HCT116 (cell line): Measurements from ENCODE around the gene USP50. TPM values are rescaled to one million over a fixed set of nuclear protein-coding genes. Genes with fewer than 3 reads are reported as not detected.

ENCODE experiments used
- ATAC-seq: fragments of 200-7000 bp; cut with Tn5 transposase; 2 replicates; pipeline ENCODE4 v1.9.1; 2020; ENCODE audit warnings: mild to moderate bottlenecking, moderate library complexity
- BruUV-seq: library from RNA; stranded (reverse); fragments of 400-500 nt; replicated peaks from 2 replicates; lab custom pipeline; 2021; lab: Mats Ljungman, UMichigan
- CTCF ChIA-PET: fragments of 300-600 bp; sonication (Branson Sonifier 250); formaldehyde crosslinking; loops from one replicate; lab custom pipeline; 2021; ENCODE audit warnings: antibody characterized with exemption; lab: Charles Lee
- POLR2A ChIA-PET: fragments of 300-600, 350-600 bp; sonication (Branson Sonifier 250); formaldehyde crosslinking; loops from one replicate; lab custom pipeline; 2021; ENCODE audit warnings: antibody characterized with exemption; lab: Charles Lee
- RAD21 ChIA-PET, 2 experiments: fragments of 300-600 bp; sonication (Branson Sonifier 250); formaldehyde crosslinking; loops; one replicate each; lab custom pipeline; 2023; ENCODE audit warnings: low total read pairs in 2 of 2; ENCODE audit not compliant: uncharacterized antibody in 2 of 2, unreplicated experiment in 2 of 2, low non-redundant PET in 1 of 2; lab: Charles Lee
- DNase-seq: peaks from one replicate; pipeline ENCODE4 v3.0.0-alpha.2; 2010; ENCODE audit warnings: low read depth, low spot score
- H2AFZ ChIP-seq: fragments of 200-600 bp; shearing (Covaris generic), sonication (generic); 2 replicates; pipeline ENCODE4 v1.6.1; 2017; ENCODE audit warnings: low read depth, mixed run types, mixed read lengths, antibody characterized with exemption, low read length; ENCODE audit not compliant: poor library complexity, severe bottlenecking
- H3K27ac ChIP-seq: 2 replicates; pipeline ENCODE4 v1.5.1; 2012; ENCODE audit warnings: low read depth, low read length
- H3K27me3 ChIP-seq: fragments of 200-600 bp; sonication (generic); 2 replicates; pipeline ENCODE4 v1.6.1; 2016; ENCODE audit warnings: mixed run types, low read length, mixed read lengths; ENCODE audit not compliant: insufficient read depth
- H3K36me3 ChIP-seq, 2 experiments: fragments of 200-500 bp in 1 of 2; fragments of 200-600 bp in 1 of 2; sonication (Bioruptor generic) in 1 of 2; sonication (generic) in 1 of 2; 2 replicates each; pipeline versions ENCODE4 v1.5.1 to v1.6.1; 2014 to 2016; ENCODE audit warnings: low read length in 2 of 2, inconsistent platforms in 1 of 2, mixed read lengths in 1 of 2, mixed run types in 1 of 2; ENCODE audit not compliant: insufficient read depth in 2 of 2, control insufficient read depth in 1 of 2
- H3K4me1 ChIP-seq, 2 experiments: fragments of 200-600 bp in 1 of 2; sonication (generic) in 1 of 2; 2 replicates each; pipeline versions ENCODE4 v1.5.1 to v1.6.1; 2012 to 2017; ENCODE audit warnings: low read length in 2 of 2, inconsistent platforms in 1 of 2, mild to moderate bottlenecking in 1 of 2, mixed read lengths in 1 of 2, mixed run types in 1 of 2, moderate library complexity in 1 of 2; ENCODE audit not compliant: insufficient read depth in 2 of 2, control insufficient read depth in 1 of 2
- H3K4me2 ChIP-seq: fragments of 200-600 bp; sonication (generic); 2 replicates; pipeline ENCODE4 v1.6.1; 2017; ENCODE audit warnings: mixed run types, low read length, mixed read lengths
- H3K4me3 ChIP-seq, 2 experiments: fragments of 200-600 bp in 1 of 2; sonication (generic) in 1 of 2; replicated peaks in 1 of 2; 2 replicates each; pipeline ENCODE4 v1.5.1; 2011 to 2016; ENCODE audit warnings: low read length in 2 of 2, control low read depth in 1 of 2, low read depth in 1 of 2, mild to moderate bottlenecking in 1 of 2, mixed read lengths in 1 of 2, mixed run types in 1 of 2
- H3K79me2 ChIP-seq: fragments of 200-600 bp; sonication (generic); 2 replicates; pipeline ENCODE4 v1.6.1; 2017; ENCODE audit warnings: mild to moderate bottlenecking, mixed run types, low read length, moderate library complexity, mixed read lengths; ENCODE audit not compliant: insufficient read depth
- H3K9ac ChIP-seq: fragments of 200-600 bp; sonication (generic); 2 replicates; pipeline ENCODE4 v1.6.1; 2016; ENCODE audit warnings: low read length, mixed read lengths
- H3K9me2 ChIP-seq: fragments of 200-600 bp; sonication (generic), shearing (Covaris generic); 2 replicates; pipeline ENCODE4 v1.6.1; 2017; ENCODE audit warnings: mixed run types, mild to moderate bottlenecking, moderate library complexity; ENCODE audit not compliant: insufficient read depth
- H3K9me3 ChIP-seq, 2 experiments: fragments of 200-500 bp in 1 of 2; fragments of 200-600 bp in 1 of 2; sonication (Bioruptor generic) in 1 of 2; sonication (generic) in 1 of 2; 2 replicates each; pipeline ENCODE4 v1.6.1; 2014 to 2017; ENCODE audit warnings: low read length in 2 of 2, mixed read lengths in 2 of 2, inconsistent platforms in 1 of 2, low read depth in 1 of 2, mild to moderate bottlenecking in 1 of 2, mixed run types in 1 of 2, moderate library complexity in 1 of 2; ENCODE audit not compliant: control insufficient read depth in 1 of 2, insufficient read depth in 1 of 2
- H4K20me1 ChIP-seq: fragments of 200-600 bp; sonication (generic), shearing (Covaris generic); 2 replicates; pipeline ENCODE4 v1.6.1; 2017; ENCODE audit warnings: mixed run types, mild to moderate bottlenecking, moderate library complexity; ENCODE audit not compliant: insufficient read depth
- CBX3 ChIP-seq: IDR thresholded peaks from 2 replicates; pipeline ENCODE4 v1.6.1; 2012; ENCODE audit warnings: low read depth
- EGR1 ChIP-seq: IDR thresholded peaks from 2 replicates; pipeline ENCODE4 v1.6.1; 2012; ENCODE audit warnings: low read depth
- ELF1 ChIP-seq: IDR thresholded peaks from 2 replicates; pipeline ENCODE4 v1.6.1; 2012; ENCODE audit warnings: low read depth, borderline replicate concordance
- EZH2 ChIP-seq: fragments of 200-600 bp; sonication (generic); IDR thresholded peaks from 2 replicates; pipeline ENCODE4 v1.6.1; 2017; ENCODE audit warnings: antibody characterized with exemption, mixed run types
- EZH2phosphoT487 ChIP-seq: fragments of 200-600 bp; IDR thresholded peaks from 2 replicates; pipeline ENCODE4 v1.6.1; 2018; ENCODE audit warnings: antibody characterized with exemption, borderline replicate concordance
- FOSL1 ChIP-seq: IDR thresholded peaks from 2 replicates; pipeline ENCODE4 v1.6.1; 2012; ENCODE audit warnings: low read depth
- POLR2A ChIP-seq: IDR thresholded peaks from 2 replicates; pipeline ENCODE4 v1.7.0; 2011; ENCODE audit warnings: borderline replicate concordance; ENCODE audit not compliant: insufficient read depth, insufficient read length; ENCODE audit errors: extremely low read depth
- POLR2AphosphoS5 ChIP-seq: IDR thresholded peaks from 2 replicates; pipeline ENCODE4 v1.6.1; 2011; ENCODE audit warnings: mild to moderate bottlenecking, low read depth, low read length, moderate library complexity
- RAD21 ChIP-seq: IDR thresholded peaks from 2 replicates; pipeline ENCODE4 v1.6.1; 2012; ENCODE audit warnings: low read depth, mild to moderate bottlenecking
- REST ChIP-seq: IDR thresholded peaks from 2 replicates; pipeline ENCODE4 v1.6.1; 2012; ENCODE audit warnings: low read depth
- SIN3A ChIP-seq: IDR thresholded peaks from 2 replicates; pipeline ENCODE4 v1.6.1; 2012; ENCODE audit warnings: low read depth
- SP1 ChIP-seq: IDR thresholded peaks from 2 replicates; pipeline ENCODE4 v1.6.1; 2012; ENCODE audit warnings: low read depth
- SRF ChIP-seq: IDR thresholded peaks from 2 replicates; pipeline ENCODE4 v1.6.1; 2012; ENCODE audit warnings: low read depth
- YY1 ChIP-seq: IDR thresholded peaks from 2 replicates; pipeline ENCODE4 v1.6.1; 2011; ENCODE audit warnings: low read length, low read depth, moderate library complexity, mild to moderate bottlenecking; ENCODE audit not compliant: insufficient replicate concordance; ENCODE audit errors: extremely low read depth
- ZNF274 ChIP-seq: fragments of 200-500 bp; sonication (Bioruptor generic); IDR thresholded peaks from 2 replicates; pipeline ENCODE4 v1.6.1; 2014; ENCODE audit warnings: mild to moderate bottlenecking, low read depth, low read length, inconsistent platforms
- intact Hi-C: fragments of 100-400 bp; cut with micrococcal nuclease; formaldehyde crosslinking; loops from 2 replicates; pipeline ENCODE4 v1.10.0; 2022
- total RNA-seq: library from RNA; stranded (reverse); gene quantifications from one replicate; pipeline ENCODE4 v1.2.1, GENCODE V29; 2021; ENCODE audit not compliant: unreplicated experiment
- TF ChIP-seq, protein P1 (sequence below): IDR thresholded peaks from 2 replicates; pipeline ENCODE4 v1.6.1; 2011; ENCODE audit warnings: mild to moderate bottlenecking, low read length, moderate library complexity; ENCODE audit not compliant: insufficient replicate concordance; ENCODE audit errors: extremely low read depth
- TF ChIP-seq, protein P2 (sequence below): IDR thresholded peaks from 2 replicates; pipeline ENCODE4 v1.6.1; 2012

Gene USP50
- total RNA-seq, 1 experiment from 2014 or later: not detected

GRCh38 chr15:50593761-50594160 lies 47.3 kb upstream of the USP50 start:
- no peaks in the 10 kb centered on the region for H4K20me1 ChIP-seq
- no peaks in the 10 kb centered on the region for H3K9me3 ChIP-seq
- no peaks in the 10 kb centered on the region for H3K27me3 ChIP-seq
- intact Hi-C loops: loop anchor here (1.0 kb wide), 1 partner anchor 18 kb away; no protein-coding TSS in a partner anchor
- no peaks in the 10 kb centered on the region for H3K9me2 ChIP-seq
- no peak overlapping the region for H3K27ac ChIP-seq
- no peak for DNase-seq
- BruUV-seq: no TSS peak
- ChIA-PET POLR2A (no interaction called here), RAD21 (no interaction called here), CTCF (no interaction called here)
- no peaks in the 10 kb centered on the region for H3K4me1 ChIP-seq
- peaks cover 20 to 32% of the 10 kb centered on the region in 2 experiments for H3K36me3 ChIP-seq
- ATAC-seq: no peak
- H2AFZ ChIP-seq: no peak overlapping the region
- no peak overlapping the region for H3K4me2 ChIP-seq
- no peak overlapping the region for H3K9ac ChIP-seq
- no peak overlapping the region for H3K4me3 ChIP-seq
- TF ChIP-seq SRF (no peak), EZH2phosphoT487 (no peak), POLR2A (no peak), REST (no peak), EGR1 (no peak), CBX3 (no peak), POLR2AphosphoS5 (no peak), SIN3A (no peak), ZNF274 (no peak), ELF1 (no peak), EZH2 (no peak), SP1 (no peak), FOSL1 (no peak), YY1 (no peak), RAD21 (no peak)
- TF ChIP-seq, protein P1, sequence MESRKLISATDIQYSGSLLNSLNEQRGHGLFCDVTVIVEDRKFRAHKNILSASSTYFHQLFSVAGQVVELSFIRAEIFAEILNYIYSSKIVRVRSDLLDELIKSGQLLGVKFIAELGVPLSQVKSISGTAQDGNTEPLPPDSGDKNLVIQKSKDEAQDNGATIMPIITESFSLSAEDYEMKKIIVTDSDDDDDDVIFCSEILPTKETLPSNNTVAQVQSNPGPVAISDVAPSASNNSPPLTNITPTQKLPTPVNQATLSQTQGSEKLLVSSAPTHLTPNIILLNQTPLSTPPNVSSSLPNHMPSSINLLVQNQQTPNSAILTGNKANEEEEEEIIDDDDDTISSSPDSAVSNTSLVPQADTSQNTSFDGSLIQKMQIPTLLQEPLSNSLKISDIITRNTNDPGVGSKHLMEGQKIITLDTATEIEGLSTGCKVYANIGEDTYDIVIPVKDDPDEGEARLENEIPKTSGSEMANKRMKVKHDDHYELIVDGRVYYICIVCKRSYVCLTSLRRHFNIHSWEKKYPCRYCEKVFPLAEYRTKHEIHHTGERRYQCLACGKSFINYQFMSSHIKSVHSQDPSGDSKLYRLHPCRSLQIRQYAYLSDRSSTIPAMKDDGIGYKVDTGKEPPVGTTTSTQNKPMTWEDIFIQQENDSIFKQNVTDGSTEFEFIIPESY: no peak
- TF ChIP-seq, protein P2, sequence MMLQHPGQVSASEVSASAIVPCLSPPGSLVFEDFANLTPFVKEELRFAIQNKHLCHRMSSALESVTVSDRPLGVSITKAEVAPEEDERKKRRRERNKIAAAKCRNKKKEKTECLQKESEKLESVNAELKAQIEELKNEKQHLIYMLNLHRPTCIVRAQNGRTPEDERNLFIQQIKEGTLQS: no peak
- H3K79me2 ChIP-seq: no peaks in the 10 kb centered on the region
